GM12891 (cell line): ENCODE measurements around the gene CARM1. TPM values are rescaled to one million over a fixed set of nuclear protein-coding genes. Genes with fewer than 3 reads are reported as not detected.

Experiments used
- DNase-seq: peaks from one replicate; pipeline ENCODE4 v3.0.0; 2011; ENCODE audit warnings: low spot score; ENCODE audit not compliant: insufficient read length
- FAIRE-seq: peaks from 2 replicates; lab custom pipeline; 2011; peaks lifted over from hg19 to GRCh38; lab: Jason Lieb, UNC
- PAX5 ChIP-seq: IDR thresholded peaks from 2 replicates; pipeline ENCODE4 v1.6.1; 2011; ENCODE audit warnings: low read length, moderate library complexity, mild to moderate bottlenecking; ENCODE audit not compliant: insufficient read depth, severe bottlenecking
- POLR2A ChIP-seq: IDR thresholded peaks from 2 replicates; pipeline ENCODE4 v1.6.1; 2011; ENCODE audit warnings: low read depth, low read length, control low read depth
- POLR2AphosphoS5 ChIP-seq: IDR thresholded peaks from 2 replicates; pipeline ENCODE4 v1.6.1; 2011; ENCODE audit warnings: low read depth, low read length, control low read depth
- POU2F2 ChIP-seq: IDR thresholded peaks from 2 replicates; pipeline ENCODE4 v1.6.1; 2011; ENCODE audit warnings: low read depth, mild to moderate bottlenecking, control low read depth, low read length, moderate library complexity
- SPI1 ChIP-seq: IDR thresholded peaks from 2 replicates; pipeline ENCODE4 v1.6.1; 2011; ENCODE audit warnings: low read depth, low read length, control low read depth
- TAF1 ChIP-seq: IDR thresholded peaks from 2 replicates; pipeline ENCODE4 v1.6.1; 2011; ENCODE audit warnings: low read depth, low read length, control low read depth
- polyA plus RNA-seq: library from polyadenylated mRNA; unstranded; fragments of >200 nt; gene quantifications from one replicate; pipeline ENCODE4 v1.2.1, GENCODE V29; 2012; ENCODE audit warnings: low read depth, missing spikeins, inconsistent platforms; ENCODE audit not compliant: missing spikeins

CARM1 gene
- 55.0 TPM for polyA plus RNA-seq

DNA sequence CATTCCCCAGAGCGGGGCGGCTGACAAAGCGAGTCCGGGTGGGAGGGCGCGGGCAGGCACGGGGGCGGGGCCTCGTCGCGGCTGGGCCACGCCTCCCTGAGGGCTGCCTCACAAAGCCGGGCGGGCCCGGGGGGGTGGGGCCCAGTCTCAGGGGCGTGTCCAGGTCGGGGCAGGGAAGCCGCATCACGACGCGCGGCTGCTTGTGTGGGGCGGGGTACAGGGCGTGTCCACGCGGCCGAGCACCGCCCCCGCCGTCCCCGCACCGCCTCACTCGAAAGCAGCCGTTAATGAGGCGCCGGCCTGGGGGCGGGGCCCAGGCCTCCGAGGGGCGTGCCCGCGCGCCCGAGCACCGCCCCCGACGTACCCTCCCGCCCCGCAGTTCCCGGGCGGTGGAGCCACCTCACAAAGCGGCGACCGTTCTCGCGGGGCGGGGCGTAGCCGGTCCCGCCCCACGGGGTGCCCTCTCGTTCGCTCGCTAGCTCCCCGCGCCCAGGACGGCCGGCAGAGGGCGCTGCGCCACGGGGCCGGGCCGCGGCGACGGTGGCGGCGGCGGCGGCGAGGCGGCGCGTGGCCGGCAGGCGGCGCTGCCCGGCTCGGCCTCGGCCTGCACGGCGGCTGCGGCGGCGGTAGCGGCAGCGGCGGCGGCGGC is at the start of gene CARM1:
Gene CARM1 (plus strand): TSS at position 599 of the 649 bp plus-strand sequence. CDS start 150 bp downstream, outside the sequence.
- TF ChIP-seq POU2F2 (no peak), POLR2AphosphoS5 (no peak), TAF1 (no peak)
- peak; percentile 99 for FAIRE-seq

DNA sequence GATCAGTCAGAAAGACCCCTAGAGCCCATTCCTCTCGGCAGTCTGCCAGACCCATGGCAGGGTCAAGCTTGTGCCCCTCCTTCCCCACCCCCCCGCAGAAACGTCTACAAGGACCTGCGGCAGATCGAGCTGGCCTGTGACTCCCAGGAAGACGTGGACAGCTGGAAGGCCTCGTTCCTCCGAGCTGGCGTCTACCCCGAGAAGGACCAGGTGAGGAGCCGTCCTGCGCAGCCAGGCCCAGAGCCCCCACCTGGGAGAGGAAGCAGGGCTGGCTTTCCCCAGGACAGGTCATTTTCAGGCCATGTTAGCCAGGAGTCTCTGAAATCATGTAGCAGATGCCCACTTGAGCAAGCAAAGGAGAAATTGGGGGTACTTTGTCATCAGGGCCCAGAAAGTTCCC is 47.7 kb upstream of the CARM1 start:
- DNase-seq = no peak
- TF ChIP-seq POLR2A (no peak), TAF1 (no peak), POU2F2 (no peak), POLR2AphosphoS5 (no peak), SPI1 (no peak), PAX5 (no peak)
- FAIRE-seq = no peak

More for the DNA sequence above, at the start of gene CARM1:
- DNase-seq = peak; percentile 94

DNA sequence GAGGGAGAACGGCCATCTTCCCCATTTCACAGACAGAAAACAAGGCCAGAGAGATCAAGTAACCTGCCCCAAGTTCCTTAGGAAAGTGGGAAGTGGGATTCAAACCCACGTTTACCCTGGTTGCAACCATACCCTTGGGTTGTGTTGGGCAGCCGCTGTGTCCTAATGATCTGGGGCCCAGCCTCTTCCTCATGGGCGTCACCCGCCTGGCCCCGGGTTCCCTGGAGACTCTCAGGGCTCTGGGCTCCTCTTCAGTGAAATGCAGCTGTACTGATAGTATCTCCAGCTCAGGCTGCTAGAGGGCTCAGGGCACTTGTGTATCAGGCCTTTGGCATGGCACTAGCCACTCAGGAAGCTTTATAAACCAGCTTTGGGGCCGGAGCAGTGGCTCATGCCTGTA is 45.1 kb upstream of the CARM1 start:
- TF ChIP-seq POLR2AphosphoS5 (no peak), POLR2A (no peak), TAF1 (no peak)
- DNase-seq (no peak), FAIRE-seq (no peak)

DNA sequence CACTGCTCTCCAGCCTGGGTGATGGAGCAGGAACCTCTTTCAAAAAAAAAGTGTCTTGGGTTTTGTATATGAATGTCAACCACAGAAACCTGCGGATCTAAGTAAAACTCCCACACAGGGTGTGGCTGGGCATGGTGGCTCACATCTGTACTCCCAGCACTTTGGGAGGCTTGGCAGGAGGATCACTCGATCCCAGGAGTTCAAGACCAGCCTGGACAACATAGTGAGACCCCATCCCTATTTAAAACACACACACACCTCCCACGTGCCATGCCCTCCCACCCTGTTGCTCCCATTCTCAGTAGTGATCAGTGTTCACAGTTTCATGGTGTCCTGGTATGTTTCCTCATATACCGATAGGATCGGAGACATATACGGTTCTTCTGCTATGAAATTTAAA is 44.5 kb upstream of the CARM1 start:
- TF ChIP-seq TAF1 (no peak), SPI1 (no peak), POLR2AphosphoS5 (no peak), POU2F2 (no peak), POLR2A (no peak), PAX5 (no peak)
- no peak for FAIRE-seq
- DNase-seq = no peak

DNA sequence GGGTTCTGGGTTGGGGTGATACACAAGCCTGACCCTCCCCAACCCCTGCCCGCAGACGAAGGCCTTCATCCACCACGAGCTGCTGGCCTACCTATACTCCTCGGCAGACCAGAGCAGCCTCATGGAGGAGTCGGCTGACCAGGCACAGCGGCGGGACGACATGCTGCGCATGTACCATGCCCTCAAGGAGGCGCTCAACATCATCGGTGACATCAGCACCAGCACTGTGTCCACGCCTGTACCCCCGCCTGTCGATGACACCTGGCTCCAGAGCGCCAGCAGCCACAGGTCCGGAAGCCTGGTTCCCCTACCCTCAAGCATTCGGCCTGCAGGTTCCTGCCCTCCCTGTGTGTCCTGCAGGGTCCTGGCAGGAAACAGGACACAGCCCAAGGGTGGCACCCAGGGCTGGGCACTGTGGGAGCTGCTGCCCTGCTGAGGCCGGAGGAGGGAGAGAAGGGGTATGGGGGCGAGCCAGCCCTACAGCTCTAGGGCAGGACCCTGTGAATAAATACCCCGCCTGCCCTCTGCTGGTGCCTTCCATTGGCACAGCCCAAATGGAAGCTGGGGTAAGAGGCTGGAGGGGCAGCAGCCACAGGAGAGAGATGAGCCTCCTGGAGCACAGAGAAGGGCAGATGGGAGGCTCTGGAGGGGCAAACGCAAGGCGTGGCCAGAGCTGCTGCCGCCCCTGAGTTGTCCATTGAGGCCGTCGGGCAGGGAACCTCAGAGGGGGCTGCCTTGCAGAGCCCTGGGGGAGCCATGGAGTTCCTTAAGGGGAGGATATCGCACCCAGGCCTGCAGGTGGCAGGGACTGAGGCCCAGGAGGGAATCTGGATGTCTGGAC is 42.2 kb upstream of the CARM1 start:
- DNase-seq = peak; percentile 14
- FAIRE-seq = no peak

DNA sequence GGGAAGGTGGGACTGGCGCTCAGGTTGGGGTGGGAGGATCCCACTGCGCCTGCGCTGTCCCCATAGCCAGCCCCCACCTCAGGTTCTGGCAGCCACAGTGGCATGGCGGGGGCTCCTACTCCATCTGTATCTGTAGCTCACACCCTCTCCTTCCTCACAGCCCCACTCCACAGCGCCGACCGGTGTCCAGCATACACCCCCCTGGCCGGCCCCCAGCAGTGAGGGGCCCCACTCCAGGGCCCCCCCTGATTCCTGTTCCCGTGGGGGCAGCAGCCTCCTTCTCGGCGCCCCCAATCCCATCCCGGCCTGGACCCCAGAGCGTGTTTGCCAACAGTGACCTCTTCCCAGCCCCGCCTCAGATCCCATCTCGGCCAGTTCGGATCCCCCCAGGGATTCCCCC is 41.4 kb upstream of the CARM1 start:
- TF ChIP-seq TAF1 (no peak), POU2F2 (no peak)
- FAIRE-seq = no peak
- DNase-seq = no peak

More for the DNA sequence above, 42.2 kb upstream of the CARM1 start:
- TF ChIP-seq SPI1 (no peak), POU2F2 (no peak), TAF1 (no peak), POLR2AphosphoS5 (no peak), PAX5 (no peak), POLR2A (no peak)

DNA sequence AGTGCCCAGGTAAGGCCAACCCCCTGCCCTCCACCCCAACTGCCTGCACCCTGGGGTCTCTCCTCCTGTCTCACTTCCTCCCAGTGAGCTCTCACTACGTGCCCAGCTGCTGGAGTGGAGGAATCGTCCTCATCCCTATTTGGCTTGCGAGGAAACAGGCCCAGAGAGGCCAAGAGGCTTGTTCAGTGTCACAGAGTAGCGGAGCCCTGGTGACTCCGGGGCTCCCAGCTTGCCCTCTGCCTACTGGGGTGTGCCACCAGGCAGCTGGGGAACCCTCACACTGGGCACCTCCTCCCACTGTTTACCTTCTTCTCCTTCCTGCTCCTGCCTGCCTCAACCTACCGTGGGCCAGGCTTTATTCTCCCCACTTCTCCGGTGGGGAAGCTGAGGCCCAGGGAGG is 41.0 kb upstream of the CARM1 start:
- no peak for FAIRE-seq
- no peak for DNase-seq
- no peak for TF ChIP-seq PAX5

DNA sequence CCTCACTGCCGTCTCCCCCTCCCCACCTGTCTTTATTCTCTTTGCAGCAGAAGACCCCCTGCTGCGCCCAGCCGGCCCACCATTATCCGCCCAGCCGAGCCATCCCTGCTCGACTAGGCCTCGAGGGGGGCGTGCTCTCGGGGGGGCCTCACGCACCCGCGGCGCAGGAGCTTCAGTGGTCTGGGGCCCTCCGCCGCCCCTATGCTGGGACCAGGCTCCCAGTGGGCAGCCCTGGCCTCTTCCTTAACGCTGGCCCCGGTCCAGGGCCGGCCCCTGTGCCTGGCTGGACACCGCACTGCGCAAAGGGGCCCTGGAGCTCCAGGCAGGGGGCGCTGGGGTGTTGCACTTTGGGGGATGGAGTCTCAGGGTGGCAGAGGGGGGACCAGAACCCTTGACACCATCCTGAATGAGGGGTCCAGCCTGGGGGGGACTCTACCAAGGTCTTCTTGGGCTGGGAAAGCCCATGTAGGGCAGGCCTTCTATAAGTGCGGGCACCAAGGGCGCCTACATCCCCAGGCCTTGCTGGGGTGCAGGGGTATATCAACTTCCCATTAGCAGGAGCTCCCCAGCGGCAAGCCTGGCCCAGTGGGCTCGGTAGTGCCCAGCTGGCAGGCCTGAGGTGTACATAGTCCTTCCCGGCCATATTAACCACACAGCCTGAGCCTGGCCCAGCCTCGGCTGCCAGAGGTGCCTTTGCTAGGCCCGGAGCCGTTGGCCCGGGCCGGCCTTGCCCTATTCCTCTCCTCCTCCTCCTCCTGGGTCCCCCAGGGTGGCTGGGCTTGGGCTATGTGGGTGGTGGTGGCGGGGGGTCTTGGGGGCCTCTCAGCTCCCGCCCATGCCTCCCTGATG is 40.2 kb upstream of the CARM1 start:
- TF ChIP-seq POLR2A (no peak), SPI1 (no peak), TAF1 (no peak), POU2F2 (no peak), POLR2AphosphoS5 (no peak), PAX5 (no peak)
- no peak for FAIRE-seq
- DNase-seq = peak; percentile 10

DNA sequence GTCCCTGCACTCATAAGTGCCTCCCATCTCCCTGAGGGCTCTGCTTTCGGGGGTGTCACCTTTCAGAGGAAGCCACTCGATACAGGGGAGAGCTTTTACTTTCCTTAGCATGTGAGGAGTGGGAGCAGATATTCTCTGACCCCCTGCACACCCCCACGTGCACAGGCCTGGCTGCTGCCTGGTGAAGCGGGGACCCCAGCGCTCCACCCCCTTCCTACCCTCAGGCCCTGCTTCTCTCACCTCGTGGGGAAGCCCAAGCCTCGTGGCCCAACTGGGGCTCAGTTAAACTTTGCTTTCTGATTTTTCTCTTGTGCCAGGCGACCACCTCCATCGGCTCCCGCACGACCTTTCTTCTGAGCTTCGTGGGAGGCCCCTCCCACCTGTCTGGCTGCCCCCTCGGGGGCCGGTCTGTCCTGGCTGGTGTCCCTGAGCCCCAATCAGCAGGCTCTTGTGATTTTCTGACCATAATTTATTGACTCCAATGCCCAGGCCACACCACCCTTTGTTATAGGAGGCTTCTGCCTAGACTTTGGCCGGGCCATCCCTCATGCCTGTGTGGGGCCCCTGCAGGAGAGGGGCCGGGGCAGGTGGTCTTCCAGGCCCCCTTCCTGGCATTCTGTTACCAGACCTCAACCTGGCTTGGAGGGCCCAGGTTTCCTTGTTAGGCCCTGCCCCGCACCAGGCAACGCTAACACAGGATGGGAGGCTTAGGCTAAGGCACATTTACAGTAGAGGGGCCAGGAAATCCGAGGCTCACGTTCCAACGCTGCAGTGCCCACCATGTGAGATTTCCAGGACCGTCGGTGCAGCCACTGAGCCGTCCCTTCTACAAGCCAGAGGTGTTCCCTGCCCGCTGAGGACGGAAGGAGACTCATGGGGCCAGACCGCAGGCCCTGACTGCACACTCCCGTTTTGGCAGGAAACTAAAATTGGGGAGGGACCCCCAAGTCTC is 39.1 kb upstream of the CARM1 start:
- no peak for DNase-seq
- no peak for FAIRE-seq
- no peak for TF ChIP-seq POLR2AphosphoS5

DNA sequence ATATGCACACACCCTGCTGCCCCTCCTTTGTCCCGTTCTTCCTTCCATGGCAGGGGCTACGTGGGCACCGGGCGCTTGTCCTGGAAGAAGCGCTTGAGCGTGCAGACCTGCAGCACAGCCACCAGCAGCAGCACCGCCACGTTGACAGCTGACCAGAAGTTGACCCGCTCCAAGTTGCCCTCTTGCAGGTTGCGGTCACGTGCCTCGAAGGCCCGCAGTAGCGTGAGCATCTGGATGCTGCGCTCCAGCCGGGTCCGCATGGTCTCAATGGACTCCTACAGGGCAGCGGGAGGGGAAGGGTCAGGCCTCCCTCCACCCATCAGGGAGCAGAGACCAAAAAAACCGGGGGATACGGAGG is 38.4 kb upstream of the CARM1 start:
- TF ChIP-seq POLR2A (no peak), SPI1 (no peak), TAF1 (no peak), POLR2AphosphoS5 (0 out of 2 replicates have a peak, but pooled peaks have one; percentile 36), POU2F2 (no peak), PAX5 (no peak)
- DNase-seq (no peak), FAIRE-seq (no peak)
